ENCODE data around the gene MYO1A. TPM values are rescaled to one million over a fixed set of nuclear protein-coding genes. Genes with fewer than 3 reads are reported as not detected.

The MYO1A gene
- total RNA-seq, 1 experiment from 2014 or later = 0.26 TPM

DNA sequence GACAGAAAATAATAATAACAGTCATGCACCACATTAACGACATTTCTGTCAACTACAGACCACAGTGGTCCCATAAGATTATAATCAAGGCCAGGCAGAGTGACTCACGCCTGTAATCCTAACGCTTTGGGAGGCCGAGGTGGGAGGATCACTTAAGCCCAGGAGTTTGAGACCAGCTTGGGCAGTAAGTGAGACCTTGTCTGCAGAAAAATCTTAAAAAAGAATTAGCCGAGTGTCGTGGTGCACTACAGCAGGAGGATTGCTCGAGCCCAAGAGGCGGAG lies 47.6 kb upstream of the MYO1A start:
- H4K8ac ChIP-seq (replicated peaks; ENCODE audit: insufficient read length, low read depth, low read length) = no peak overlapping the region
- no peak overlapping the region for H4K91ac ChIP-seq (ENCODE audit: insufficient read length, low read depth, low read length)
- H2AFZ ChIP-seq (ENCODE audit: low read length) = no peak overlapping the region
- no peak overlapping the region for H2BK5ac ChIP-seq (ENCODE audit: insufficient read length, low read length)
- H2AK5ac ChIP-seq (ENCODE audit: insufficient read length, low read length) = no peak overlapping the region
- no peak overlapping the region for H3K14ac ChIP-seq (ENCODE audit: insufficient read depth, low read length)
- no peak overlapping the region for H4K5ac ChIP-seq (ENCODE audit: insufficient read length, low read depth, low read length)
- no peak overlapping the region for H3K23ac ChIP-seq (ENCODE audit: insufficient read length, low read depth, low read length)
- H3K27ac ChIP-seq (ENCODE audit: insufficient read length, low read depth, low read length) = no peak overlapping the region
- no peak overlapping the region for H2BK20ac ChIP-seq (ENCODE audit: low read depth, low read length, poor library complexity, severe bottlenecking)
- H3K18ac ChIP-seq (ENCODE audit: insufficient read length, low read depth, low read length) = no peak overlapping the region
- H3K4me1 ChIP-seq (ENCODE audit: insufficient read depth, low read length) = no peaks in the 10 kb centered on the region; the same call in 1 of the 2 replicates
- H3K27me3 Mint-ChIP-seq (ENCODE audit: low read depth) = no peaks in the 10 kb centered on the region; the same call in 1 of the 2 replicates
- H3K9me3 Mint-ChIP-seq = no peaks in the 10 kb centered on the region
- H3K9ac ChIP-seq (ENCODE audit: extremely low read depth, insufficient read length, low read length) = no peak overlapping the region
- no peaks in the 10 kb centered on the region for H3K9me3 ChIP-seq (ENCODE audit: control insufficient read depth, low read depth, low read length)
- H2BK120ac ChIP-seq (ENCODE audit: low read depth, low read length, poor library complexity, severe bottlenecking) = no peak overlapping the region
- no peak overlapping the region for H2BK12ac ChIP-seq (ENCODE audit: insufficient read length, low read depth, low read length)
- H3K79me1 ChIP-seq (ENCODE audit: insufficient read depth, low read depth, low read length, poor library complexity, severe bottlenecking) = no peaks in the 10 kb centered on the region
- TF ChIP-seq, protein P1, sequence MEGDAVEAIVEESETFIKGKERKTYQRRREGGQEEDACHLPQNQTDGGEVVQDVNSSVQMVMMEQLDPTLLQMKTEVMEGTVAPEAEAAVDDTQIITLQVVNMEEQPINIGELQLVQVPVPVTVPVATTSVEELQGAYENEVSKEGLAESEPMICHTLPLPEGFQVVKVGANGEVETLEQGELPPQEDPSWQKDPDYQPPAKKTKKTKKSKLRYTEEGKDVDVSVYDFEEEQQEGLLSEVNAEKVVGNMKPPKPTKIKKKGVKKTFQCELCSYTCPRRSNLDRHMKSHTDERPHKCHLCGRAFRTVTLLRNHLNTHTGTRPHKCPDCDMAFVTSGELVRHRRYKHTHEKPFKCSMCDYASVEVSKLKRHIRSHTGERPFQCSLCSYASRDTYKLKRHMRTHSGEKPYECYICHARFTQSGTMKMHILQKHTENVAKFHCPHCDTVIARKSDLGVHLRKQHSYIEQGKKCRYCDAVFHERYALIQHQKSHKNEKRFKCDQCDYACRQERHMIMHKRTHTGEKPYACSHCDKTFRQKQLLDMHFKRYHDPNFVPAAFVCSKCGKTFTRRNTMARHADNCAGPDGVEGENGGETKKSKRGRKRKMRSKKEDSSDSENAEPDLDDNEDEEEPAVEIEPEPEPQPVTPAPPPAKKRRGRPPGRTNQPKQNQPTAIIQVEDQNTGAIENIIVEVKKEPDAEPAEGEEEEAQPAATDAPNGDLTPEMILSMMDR (conservative IDR thresholded peaks at IDR 0.05) = no peak
- H3K56ac ChIP-seq (ENCODE audit: insufficient read length, low read depth, low read length) = no peak overlapping the region
- H3K36me3 Mint-ChIP-seq (ENCODE audit: insufficient read depth in 1 of 3, low read depth in 3 of 3) = peaks cover 10 to 71% (median 57%) of the 10 kb centered on the region in 3 experiments
- H3K4ac ChIP-seq (ENCODE audit: low read depth, low read length) = no peak overlapping the region
- no peak overlapping the region for H3K4me2 ChIP-seq (ENCODE audit: insufficient read depth, insufficient read length, low read length)
- H3T11ph ChIP-seq (ENCODE audit: low read length) = no peak overlapping the region
- no CpG with 5 or more reads among the region's 8 CpGs for WGBS (ENCODE audit: extremely low coverage, insufficient read length, low lambda C conversion rate)
- H3K27ac Mint-ChIP-seq = no peak overlapping the region
- H3K23me2 ChIP-seq (ENCODE audit: insufficient read length, low read depth, low read length, poor library complexity, severe bottlenecking) = no peaks in the 10 kb centered on the region
- H3K79me2 ChIP-seq (ENCODE audit: insufficient read depth, low read length) = no peaks in the 10 kb centered on the region
- no peaks in the 10 kb centered on the region for H4K20me1 ChIP-seq (ENCODE audit: control insufficient read depth, insufficient read depth, insufficient read length)
- H3K4me3 Mint-ChIP-seq = no peak overlapping the region
- no peaks in the 10 kb centered on the region for H3K27me3 ChIP-seq (ENCODE audit: insufficient read depth, low read length)
- H3K4me1 Mint-ChIP-seq = peaks cover 31 to 32% of the 10 kb centered on the region in 2 experiments
- H2BK15ac ChIP-seq (ENCODE audit: low read depth, low read length) = no peak overlapping the region
- no peak for DNase-seq

Data from H9 (cell line).